Stimulated activated CD4-positive, alpha-beta T cell treated with anti-CD3 and anti-CD28 coated beads, Interleukin-15, amount 100 ng/mL, for 24 hours (primary cell): Measurements from ENCODE around the gene PAPPA.

Experiments
- DNase-seq: peaks from one replicate; pipeline ENCODE4 v3.0.0-alpha.2; 2020

PAPPA gene

DNA sequence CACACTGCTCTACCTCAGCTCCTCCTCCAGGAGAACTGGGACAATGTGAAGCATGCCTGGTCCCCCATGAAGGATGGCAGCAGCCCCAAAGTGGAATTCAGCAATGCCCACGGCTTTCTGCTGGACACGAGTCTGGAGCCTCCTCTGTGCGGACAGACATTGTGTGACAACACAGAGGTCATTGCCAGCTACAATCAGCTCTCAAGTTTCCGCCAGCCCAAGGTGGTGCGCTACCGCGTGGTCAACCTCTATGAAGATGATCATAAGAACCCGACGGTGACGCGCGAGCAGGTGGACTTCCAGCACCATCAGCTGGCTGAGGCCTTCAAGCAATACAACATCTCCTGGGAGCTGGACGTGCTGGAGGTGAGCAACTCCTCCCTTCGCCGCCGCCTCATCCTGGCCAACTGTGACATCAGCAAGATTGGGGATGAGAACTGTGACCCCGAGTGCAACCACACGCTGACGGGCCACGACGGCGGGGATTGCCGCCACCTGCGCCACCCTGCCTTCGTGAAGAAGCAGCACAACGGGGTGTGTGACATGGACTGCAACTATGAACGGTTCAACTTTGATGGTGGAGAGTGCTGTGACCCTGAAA lies 34.1 kb downstream of the PAPPA start:
- no peak for DNase-seq

DNA sequence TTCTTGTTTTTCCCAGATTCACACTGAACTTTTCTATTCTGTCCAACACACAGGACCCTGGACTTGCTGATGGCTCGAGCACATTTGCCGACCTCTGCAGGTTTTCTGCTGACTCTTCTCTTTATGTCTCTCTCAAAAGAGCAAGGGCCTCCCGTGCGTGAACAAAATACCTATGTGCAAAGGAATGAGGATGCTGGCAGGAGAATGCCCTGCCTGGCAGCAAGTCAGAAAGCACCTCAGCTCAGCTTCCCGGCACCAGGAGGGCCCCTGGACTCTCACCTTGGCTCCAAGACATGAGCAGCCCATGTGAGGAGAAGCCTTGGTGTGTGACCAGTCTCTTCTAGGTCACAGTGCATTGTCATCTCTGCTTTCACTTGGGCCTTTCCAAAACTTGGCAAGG lies 36.1 kb downstream of the PAPPA start:
- DNase-seq: no peak

DNA sequence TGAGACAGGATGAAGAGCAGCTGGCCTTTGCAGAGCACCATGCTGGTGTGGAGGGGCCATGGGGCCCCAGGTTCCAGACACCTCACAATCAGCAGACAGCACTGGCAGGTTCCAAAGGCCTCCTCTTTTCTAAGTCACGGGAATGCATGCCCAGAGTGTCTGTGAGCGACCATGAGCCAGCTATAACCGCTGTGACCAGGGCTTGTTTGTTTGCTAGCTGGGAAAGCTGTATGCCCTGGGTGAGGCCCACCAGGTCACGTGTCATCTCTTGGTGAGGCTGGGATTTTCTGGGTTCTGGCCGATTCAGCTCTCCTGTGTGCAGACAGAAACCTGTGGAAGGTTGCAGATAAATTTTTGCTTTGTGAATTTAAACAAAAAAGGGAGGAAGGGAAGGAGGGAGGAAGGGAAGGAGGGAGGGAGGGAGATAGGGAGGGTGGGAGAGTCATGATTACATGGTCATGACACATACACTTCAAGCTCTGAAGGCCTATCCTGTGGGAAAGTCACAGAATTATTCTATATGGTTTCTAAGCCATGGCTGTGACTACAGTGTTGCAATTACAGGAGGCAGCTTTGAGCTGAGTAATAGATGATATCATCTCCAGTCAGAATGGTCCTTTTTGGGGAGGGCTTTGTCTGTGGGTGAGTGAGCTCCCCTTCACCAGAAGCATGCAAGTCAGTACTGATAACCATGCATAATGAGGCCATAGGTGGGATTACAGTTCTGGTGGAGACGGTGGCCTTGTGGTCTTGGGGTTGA lies 37.2 kb downstream of the PAPPA start:
- DNase-seq: no peak

DNA sequence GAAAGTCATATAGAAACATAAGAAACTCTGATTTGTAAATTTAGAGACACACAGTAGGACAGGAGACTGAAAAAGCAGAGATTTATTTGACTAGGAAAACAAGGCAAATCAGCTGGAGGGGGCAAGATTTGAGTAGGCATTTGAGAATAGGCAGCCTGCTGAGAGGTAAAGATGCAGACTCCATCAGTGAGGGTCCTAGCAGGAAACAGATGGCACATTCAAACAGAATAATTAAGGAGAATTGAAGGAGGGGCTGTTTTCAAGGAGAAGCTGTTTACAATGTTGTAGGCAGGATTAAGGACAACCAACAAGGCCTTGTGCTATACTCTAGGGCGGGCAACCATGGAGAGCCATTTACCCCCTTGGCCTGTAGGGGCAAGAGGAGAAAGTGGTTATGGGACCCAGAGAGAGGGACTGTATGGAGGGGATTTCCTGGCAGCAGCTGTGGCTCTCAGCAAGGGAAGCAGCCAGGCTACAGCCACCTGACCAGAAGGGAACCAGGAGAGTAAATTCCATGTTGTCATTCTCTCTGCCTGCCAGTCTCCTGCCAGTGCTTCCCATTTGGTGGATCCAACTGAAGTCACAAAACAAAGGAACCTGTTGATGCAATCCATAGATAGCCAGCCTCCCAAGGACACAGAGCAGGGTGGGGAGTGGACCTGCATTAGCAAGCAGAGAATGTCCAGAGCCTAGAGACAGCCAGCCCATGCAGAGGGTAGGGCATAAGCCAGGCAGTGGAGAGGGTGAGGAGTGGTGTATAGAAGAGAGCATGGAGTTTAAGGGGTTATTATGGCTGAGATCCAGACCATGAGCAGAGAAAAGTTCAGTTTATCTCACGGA lies 38.2 kb downstream of the PAPPA start:
- DNase-seq: no peak

DNA sequence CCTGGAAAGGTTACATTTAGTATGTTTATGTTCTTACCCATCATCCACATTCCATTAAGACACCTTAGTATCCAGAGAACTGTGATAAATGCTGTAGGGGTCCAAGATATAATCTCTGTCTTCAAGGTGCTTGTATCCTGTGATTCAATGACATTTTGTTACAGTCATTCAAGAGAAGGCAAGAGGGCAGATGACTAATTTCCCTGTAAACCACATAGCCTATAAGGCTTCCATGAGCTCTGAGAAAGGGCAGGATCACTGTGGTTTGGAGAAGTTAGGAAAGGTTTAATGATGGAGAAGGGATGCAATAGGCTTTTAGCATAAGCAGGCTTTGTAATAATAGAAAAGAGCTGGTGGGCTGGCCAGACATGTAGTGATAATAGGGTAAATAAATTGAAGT lies 40.0 kb downstream of the PAPPA start:
- DNase-seq: no peak

DNA sequence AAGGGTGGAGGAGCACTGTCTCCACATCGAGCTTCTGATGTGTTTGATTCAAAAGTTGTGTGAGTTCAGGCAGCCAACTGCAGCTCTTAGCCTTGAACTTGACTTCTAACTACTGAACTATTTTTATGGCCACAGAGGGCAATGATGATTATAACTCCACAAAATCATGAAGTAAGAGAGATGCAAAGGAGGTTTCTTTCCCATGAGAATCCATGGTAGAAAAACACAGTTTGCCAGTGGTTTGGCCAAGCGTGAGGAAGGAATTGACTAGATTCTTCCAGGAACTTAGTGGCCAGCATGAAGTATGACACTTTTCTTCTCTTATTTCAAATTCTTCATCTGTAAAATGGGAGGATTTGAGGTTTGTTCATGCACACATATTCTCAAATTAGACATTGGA lies 43.2 kb downstream of the PAPPA start:
- no peak for DNase-seq

DNA sequence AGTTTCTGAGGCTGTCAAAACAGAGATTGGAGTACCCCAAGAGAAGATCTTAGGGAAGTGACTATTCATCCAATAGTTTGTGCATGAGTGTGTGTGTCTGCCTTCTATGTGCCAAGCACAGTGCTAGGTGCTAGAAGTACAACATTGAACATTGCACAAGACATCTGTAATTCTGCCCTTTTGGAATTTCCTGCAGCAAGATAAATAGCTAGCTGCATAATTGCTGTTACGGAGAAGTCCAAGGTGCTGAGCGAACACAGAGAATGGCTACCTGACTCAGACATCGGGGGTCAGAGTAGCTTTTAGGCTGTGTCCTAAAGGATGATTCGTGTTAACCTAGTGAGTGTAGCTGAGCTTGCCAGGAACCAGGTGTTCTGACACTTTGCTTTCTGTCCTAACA lies 44.8 kb downstream of the PAPPA start:
- DNase-seq: no peak

DNA sequence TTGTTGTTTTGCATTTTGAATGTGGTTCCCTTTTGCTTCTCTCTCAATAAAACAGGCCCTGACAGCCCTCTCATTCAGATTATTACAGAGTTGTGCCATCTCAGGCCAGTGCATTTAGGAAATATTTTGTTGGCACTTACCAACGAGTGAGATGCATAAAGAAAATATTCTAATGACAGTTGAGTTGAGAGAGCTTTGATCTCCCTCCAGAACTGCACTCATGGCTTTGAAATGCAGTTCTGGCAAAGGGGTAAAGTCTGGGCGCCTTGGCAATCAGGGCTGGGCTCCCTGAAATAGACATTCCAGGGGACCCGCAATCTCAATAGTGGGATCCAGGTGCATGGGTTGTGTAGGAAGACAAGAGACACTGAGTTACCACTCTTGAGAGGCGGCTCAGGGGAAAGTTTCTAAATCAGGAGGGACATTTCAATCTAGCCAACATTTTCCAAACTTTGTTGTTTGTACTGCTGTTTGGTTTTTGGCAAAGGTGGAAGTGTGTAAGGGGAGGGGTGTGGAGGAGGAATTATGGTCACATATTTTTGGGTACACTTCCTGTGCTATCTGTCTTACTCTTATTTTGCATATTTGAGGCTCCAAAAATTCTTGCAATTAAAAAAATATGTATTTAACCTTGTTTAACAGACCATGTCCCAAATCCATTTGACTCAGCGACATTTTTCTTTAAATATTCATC lies 48.8 kb downstream of the PAPPA start:
- DNase-seq: no peak

DNA sequence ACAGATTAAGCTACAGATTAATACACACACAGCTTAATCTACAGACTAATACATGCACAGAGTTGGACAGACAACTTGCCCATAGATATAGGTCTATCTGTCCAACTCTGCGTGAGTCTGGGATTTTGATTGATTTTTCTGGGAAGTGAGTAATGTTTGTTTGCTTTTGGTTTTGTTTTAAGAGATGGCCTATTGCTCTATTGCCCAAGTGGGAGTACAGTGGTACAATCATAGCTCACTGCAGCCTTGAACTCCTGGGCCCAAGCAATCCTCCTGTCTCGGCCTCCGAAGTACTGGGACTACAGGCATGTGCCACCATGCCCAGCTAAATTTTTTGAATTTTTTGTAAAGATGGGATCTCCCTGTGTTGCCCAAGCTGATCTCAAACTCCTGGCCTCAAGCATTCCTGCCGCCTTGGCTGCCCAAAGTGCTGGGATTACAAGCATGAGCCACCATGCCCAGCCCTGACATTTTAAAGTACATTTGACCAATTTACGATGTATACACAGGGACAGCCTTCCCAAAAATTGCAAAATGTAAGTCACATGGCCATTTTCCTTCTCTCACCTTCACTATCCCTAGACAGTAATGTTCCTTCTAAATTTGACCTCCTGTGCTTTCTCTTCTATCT lies 50.8 kb downstream of the PAPPA start:
- DNase-seq: no peak

DNA sequence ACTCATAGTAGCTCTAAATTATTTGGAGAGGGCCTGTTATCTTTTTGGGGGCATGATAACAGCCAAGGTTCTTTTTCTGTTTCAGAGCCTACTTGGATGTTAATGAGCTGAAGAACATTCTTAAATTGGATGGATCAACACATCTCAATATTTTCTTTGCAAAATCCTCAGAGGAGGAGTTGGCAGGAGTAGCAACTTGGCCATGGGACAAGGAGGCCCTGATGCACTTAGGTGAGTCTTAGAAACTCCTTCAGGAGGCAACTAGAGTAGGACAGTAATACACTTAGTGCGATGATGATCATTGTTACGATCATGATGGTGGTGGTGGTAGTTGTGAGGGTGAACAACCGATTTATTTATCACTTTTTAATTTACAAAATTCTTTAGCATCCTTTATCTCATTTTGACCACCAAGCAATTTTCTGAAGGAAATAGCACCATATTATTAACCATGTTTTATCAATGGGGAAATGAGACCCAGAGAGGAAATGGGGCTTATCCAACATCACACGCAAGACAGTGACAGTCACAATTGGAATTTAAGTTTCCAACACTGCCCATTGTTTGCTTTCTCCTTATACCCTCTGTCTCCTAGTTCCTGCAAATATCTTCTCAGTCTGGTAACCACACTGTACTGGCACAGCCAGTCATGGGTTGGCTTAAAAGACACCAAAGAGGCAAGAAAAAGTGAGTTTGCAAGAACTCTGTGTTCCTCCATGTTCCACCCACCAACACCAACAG lies 54.0 kb downstream of the PAPPA start:
- no peak for DNase-seq

DNA sequence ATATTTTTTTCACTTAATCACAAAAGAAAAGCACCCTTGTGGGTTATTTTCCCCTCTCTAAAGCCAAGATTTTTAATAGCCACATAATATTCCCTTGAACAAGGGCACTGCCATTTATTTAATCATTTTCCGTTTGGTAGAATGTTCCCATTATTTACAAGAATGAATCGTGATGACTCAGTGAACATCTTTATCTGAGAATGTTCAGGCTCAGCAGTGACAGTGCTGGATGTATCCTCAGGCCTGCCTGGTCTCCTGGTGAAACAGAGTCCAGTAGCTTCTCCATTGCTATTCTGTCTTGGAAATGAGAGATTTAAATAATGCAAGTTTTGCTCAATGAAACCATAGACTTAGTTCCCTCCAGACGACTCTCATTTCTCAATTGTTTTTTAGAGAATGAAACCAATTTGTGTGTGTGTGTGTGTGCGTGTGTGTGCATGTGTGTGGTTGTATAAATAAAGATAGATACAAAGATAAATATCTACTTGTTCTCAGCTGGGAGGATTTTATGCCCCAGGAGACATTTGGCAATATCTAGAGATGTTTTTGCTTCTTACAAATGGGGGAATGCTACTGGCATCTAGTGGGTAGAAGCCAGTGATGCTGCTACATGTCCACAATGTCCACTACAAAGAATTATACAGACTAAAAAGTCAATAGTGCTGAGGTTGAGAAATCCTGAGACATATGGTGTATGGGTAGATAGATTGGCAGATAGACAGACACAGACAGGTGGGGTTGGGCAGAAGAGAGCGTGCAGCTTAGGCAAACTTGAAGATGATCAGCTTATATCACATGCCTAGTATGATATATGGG lies 55.0 kb downstream of the PAPPA start:
- DNase-seq: no peak

DNA sequence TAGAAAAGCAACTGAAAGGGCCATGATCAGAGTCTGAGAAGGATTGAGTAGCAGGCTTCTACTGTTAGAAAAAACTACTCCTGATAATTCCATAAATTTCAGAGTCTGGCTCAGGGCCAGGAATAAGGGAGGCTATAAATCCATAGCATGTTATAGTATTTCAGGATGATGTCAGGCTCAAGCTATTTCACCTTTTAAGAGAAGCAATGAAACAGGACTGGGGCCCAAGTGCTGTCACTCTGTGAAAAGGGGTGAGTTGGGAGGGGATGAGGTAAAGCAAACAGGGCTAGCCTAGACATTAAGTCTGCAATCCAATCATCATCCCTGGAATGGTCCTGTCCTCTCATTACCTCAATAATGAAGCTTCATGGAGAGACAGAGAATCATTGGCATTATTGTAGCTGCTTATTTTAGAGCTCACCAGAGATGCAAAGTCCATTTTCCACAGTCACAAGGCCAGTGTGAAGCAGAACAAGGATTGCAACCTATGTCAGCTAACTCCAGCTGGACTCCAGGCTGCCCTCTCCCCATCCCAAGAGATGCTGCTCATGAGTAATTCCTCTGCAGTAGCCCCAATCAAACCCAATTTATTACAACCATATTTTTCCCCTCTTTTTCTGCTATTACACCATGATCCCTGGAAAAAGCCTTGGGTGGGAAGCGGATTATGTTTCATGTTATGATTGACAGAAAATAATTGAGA lies 56.0 kb downstream of the PAPPA start:
- DNase-seq: no peak

DNA sequence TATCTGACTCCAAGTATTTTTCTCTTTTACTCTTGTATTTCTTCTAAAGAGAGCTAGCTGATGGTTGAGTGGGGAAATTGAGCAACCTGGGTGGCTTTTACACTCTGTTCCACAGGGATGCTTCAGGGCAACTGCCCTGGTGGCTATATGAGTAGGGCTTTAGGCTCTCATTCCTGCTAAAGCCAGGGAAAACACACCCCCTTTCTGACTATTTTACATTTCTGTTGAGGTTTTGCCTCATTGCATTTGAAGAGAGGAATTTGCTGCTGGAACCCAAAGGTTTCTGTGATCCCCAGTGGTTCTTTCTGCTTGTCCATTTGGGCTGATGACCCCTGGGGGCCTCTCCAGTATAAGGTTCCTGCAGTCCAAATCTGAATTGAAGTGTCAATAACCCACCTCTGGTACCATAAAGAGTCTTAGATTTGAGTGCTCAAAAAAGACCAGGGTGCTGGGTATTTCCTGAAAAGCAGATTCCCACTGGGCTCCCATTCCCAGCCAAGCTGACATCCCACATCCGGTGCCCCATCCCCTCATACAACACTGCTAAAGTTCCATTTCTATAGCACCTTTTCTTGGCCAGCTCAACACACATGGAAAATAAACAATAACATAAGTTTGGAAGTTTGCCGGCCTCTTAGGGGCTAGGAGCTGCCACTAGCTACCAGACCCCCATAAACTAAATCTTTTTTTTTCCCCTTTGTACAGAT lies 59.5 kb downstream of the PAPPA start:
- no peak for DNase-seq

DNA sequence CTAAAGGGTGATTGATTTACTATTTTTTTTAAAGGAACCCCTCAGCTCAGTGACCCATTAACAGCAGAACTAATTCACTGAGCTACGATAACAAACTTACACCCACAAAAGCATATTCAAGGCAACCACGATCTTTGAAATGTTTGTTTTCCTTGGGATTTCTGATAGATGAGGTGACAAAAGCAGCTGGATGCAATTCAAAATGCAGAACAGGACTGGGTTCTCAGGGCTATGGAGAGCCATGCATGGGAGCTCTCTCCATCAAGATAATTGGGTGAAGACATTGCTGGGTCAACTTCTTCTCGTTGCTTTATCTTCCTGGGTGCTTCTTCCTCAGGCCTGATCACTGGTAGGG lies 60.1 kb downstream of the PAPPA start:
- no peak for DNase-seq

DNA sequence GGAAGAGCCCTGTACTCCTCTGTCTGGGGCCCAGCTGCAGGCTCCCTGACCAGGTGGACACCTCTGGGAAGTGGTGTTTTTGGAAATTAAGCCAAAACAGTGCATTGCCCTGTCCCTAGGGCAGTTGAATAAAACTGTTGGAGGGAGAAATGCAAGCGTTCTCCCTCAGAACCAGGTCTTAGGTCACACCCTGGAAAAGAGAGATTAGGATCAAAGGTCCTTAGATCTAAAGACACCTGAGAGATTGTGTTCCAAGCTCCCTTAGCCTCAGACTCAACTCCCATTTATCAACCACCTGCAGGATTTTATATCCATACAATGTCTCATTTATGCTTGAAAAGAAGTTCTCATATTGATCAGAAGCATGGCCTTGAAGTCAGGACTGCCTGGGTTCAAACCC lies 64.8 kb downstream of the PAPPA start:
- no peak for DNase-seq

DNA sequence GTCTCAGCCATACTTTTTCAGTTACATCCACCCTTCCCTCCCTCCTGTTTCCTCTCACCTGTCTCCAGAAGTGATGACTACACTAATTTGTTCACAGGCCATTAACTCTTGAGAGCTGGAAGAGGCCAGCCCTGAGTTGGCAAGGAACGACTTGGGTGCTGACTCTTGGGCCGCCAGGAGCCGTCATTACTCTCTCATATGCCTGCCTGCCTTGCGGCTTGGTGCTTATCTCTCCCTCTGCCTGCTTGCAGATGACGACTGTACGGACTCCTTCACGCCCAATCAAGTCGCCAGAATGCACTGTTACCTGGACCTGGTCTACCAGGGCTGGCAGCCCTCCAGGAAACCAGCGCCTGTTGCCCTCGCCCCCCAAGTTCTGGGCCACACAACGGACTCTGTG lies 66.1 kb downstream of the PAPPA start:
- no peak for DNase-seq

DNA sequence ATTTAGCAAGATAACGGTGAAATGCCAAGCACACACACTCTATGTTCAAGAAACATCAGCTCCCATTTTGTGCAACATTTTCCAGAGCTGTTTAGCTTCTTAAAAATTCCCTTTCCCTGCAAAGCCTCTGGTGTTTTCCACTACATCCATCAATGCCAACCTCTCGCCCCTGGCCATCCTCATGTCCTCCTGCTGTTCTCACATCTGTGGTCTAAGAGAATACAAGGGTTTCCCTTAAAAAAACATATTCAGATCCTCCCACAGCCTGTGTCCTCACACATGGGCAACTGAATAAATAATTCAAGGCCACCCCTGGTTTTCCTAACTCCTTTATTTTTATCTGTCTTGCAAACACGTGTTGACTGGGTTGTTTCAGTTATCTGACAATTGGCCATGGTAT lies 70.3 kb downstream of the PAPPA start:
- no peak for DNase-seq

DNA sequence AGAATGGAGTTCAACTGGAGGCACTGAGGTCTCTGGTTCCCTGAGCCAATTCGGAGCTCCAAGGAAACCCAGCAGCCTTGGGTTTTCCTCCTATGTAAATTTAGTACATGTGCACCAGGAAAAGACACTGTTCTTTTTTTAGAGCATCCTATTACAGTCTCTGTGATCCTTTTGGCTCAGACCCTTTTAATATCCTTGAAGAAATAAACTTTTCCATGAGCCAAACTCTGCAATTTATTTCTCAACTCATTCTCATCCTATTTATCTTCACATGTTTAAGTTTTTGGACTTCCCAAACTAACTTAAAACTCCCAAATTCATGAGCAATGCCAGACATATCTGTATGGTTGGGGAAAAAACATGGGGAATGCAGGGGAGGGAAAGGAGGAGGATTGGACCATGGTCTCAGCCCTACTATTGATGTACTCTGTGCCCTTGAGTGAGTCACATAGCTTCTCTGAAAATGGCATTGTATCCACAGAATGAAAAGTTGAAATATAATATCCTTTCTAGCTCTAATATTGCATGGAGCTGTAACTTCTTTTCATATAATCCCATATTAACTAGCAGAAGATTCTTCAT lies 76.6 kb downstream of the PAPPA start:
- no peak for DNase-seq

DNA sequence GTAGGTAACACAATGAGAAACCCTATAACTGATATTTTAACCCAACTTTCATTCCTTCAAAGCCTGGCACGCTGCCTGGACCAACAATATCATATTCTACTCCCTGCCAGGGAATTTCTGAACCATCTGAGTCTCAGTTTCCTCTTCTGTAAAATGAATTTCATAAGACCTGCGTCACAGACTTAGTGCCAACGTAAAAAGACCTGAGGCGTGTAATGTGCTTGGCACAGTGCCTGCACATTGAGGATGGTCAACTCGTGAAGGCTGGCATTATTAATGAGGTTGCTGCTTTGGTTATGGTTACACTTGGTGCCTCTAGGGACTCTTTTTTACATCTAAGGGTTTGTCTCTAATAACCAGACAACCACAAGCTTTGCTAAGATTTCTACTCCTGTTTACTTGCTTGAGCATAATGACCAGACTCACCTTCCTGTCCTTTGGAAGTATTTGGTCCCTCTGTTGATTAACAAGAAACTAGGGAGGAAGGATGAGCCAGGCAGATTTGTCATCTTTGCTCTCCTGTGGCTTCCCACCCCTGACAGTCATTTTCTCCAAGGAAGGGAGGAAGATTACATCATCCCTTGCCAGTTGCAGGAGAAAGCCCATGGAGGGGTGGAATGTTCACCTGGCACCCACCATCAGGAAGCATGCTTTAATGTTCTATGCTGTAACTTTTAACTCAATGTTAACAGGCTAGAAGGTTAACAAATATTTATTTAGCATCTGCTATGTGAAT lies 79.0 kb downstream of the PAPPA start:
- DNase-seq: no peak
